GM10266 (cell line): ENCODE data around the gene GRM8.

Source experiments
- DNase-seq: peaks from one replicate; pipeline ENCODE4 v3.0.0; 2012; ENCODE audit errors: extremely low spot score
- TF ChIP-seq, protein P1 (sequence below): IDR thresholded peaks from 2 replicates; pipeline ENCODE4 v1.5.1; 2012; ENCODE audit warnings: mild to moderate bottlenecking, low read depth; ENCODE audit not compliant: control insufficient read depth, insufficient read depth; ENCODE audit errors: missing control alignments

GRM8 gene

DNA sequence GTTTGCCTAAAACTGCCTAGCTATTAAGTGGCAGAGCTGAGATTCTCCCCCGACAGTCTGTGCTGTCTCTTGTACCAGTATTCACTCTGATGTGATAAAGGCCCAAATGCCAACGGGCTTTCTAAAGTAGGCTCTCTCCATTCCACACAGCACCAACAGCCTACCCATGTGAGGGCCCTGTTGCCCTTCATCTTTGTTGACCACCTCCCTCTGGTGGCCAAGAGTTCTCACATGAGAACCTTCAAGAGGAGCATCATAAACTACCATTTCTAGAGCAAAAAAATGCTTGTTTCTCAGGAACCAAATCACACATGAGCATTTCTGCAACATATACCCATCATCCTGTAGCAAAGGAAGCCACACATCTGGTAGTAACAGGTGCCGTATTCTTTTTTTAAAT is 185.8 kb downstream of the GRM8 start:
- TF ChIP-seq, protein P1, sequence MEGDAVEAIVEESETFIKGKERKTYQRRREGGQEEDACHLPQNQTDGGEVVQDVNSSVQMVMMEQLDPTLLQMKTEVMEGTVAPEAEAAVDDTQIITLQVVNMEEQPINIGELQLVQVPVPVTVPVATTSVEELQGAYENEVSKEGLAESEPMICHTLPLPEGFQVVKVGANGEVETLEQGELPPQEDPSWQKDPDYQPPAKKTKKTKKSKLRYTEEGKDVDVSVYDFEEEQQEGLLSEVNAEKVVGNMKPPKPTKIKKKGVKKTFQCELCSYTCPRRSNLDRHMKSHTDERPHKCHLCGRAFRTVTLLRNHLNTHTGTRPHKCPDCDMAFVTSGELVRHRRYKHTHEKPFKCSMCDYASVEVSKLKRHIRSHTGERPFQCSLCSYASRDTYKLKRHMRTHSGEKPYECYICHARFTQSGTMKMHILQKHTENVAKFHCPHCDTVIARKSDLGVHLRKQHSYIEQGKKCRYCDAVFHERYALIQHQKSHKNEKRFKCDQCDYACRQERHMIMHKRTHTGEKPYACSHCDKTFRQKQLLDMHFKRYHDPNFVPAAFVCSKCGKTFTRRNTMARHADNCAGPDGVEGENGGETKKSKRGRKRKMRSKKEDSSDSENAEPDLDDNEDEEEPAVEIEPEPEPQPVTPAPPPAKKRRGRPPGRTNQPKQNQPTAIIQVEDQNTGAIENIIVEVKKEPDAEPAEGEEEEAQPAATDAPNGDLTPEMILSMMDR: no peak
- no peak for DNase-seq

DNA sequence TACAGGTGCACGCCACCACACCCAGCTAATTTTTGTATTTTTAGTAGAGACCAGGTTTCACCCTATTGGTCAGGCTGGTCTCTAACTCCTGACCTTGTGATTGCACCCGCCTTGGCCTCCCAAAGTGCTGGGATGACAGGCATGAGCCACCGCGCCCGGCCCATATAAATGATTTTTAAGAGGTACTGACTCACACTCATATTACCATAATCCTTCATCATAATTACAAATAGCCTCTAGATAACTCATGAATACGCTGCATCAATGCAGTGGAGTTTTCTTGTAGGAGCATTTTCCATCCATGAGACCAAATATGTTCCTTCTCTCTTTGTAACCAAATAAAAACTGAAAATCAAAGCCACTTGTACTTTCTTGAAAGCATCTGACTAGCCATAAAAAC is 193.3 kb downstream of the GRM8 start:
- DNase-seq: no peak
- TF ChIP-seq, protein P1: no peak

DNA sequence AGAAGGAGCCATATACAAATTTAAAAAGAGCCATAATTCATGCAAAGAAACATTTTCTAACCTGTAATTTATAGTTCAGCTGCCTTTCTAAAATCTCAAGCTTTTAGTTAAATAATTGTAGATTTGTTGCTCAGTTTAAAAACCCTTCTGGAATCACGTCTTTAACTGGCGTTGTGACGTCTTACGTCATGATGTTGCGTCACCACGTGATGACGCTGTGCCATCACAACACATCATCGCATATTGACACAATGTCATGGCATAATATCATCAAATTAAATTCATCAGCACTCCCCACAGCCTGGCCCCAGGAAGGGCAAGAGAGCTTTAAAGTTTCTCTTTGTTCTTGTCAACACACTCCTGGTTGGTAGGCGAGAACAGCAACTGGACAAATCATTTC is 194.8 kb downstream of the GRM8 start:
- TF ChIP-seq, protein P1: no peak
- no peak for DNase-seq

DNA sequence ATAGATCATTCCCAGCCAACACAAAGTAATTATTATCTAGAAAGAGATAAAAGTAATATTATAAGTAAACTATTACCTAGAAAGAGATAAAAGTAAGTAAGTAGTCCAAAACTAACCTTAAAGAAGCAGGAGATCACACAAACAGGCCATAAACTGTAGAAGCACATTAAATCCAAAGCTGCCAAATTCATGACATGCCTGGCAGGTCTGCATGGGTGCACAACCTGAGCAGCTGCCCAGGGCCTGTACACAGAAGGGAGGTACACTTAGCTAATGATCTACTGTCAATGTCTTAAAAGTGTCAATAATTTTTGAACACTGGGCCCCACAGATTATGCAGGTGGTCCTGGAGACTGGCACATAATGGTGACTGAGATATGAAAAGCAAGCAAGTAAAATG is 196.5 kb downstream of the GRM8 start:
- DNase-seq: no peak
- TF ChIP-seq, protein P1: no peak

DNA sequence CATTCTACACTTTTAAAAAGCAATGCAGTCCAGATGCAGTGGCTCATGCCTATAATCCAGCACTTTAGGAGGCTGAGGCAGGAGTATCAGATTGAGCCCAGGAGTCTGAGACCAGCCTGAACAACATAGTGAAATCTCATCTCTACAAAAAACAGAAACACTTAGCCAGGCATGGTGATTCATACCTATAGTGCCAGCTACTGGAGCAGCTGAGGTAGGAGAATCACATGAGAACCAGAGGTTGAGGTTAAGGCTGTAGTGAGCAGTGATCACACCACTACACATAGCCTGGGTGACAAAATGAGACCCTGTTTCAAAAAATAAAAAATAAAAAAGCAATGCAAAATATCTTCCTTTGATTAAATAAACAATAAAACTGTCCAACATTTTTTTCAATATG is 205.2 kb downstream of the GRM8 start:
- DNase-seq: no peak
- TF ChIP-seq, protein P1: no peak

DNA sequence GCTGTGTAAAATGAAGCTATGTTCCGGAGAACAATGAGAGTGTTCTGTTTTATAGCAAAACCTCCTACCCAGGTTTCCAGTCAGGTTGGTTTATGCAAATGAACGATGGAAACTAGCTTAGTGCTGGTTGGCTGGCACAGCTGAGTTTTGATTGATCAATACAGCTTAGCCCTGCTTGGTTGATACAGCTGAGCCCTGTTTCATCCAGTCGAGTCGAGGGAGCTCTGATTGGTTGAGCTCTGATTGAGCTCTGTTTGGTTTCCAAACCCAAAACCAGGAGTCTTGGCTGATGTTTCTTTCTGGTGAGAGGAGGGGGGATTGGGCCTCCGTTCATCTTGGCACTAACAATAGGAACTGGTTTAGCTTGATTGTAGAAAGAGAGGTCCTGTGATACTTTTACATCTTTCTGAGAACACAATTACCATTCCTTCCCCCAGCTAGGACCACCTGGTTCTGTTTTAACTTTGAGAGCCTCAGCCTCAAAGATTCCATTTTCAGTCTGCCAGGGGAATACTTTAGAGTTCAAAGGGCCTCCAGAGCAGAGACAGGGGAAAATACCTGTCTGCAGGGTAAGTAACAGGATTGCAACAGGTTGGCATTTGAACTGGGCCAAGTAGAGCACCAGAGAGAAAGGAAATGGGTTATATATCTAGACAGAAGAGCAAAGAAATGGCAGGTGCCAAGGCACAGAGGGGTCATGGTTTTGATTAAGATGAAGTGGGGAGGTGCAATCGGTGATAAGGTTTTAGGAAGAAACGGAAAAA is 210.9 kb downstream of the GRM8 start:
- TF ChIP-seq, protein P1: no peak

DNA sequence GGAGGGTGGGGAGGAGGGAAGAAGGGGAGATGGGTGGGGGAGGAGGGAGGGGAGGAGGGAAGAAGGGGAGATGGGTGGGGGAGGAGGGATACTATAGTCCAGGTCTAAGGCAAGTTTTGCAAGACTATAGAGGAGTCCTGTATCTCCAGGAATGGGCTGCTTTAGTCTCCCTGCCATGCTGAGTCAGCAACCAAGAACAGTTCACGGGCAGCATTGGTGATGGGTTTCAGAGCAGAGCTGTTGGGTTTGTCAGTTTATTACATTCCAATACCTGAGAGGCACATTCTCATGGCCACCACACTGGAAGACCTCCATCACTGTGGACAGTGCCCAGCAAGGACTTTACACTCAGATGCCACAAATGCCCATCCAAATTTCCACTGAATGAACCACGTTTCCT is 212.7 kb downstream of the GRM8 start:
- DNase-seq: no peak
- TF ChIP-seq, protein P1: no peak

More for the DNA sequence above, 210.9 kb downstream of the GRM8 start:
- DNase-seq: no peak
